ENCODE data around the gene PTCHD1. TPM values are rescaled to one million over a fixed set of nuclear protein-coding genes. Genes with fewer than 3 reads are reported as not detected.

The PTCHD1 gene
- total and polyA plus RNA-seq, 10 of the 15 experiments (the other 5 are each of a cell fraction or from before 2014, with no cell fraction given), result not detected

DNA sequence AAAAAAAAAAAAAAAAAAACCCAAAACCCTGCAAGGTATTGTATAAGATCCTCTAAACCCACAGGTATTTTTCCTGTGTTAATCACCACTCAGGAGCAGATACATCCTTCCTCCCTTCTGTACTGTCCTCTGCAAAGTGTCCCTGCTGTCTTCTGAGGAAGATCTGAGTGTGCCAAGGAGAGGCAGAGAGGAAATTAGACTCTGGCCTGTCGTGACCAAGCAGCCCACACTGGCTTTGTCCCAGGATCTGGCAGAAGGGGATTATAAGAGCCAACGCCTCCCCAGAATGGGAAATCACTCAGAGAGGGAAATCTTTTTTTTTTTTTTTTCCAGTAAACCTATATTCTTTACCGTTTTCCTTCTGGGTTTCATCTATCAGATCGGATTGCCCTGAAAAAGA, 39.6 kb downstream of the PTCHD1 start:
- ATAC-seq, result no peak

DNA sequence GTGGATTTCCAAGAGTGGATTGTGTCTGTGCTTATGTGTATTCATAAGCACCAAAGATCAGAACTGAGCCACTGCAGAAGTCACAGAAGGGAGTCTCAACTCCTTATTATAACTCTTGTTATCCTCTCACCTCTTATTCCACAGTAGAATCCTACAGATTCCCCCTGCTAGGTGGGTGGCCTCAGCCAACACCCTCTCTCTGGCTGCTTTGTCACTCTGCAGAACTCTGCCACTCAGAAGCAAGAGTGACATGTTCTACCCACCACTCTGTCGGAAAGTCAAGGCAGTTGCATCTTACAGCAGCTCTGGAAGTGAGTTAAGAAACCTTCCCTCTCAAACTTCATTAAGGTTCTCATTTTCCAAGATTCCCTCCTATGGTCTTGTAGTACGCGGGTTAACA, 41.9 kb downstream of the PTCHD1 start:
- RAD21 ChIA-PET (ENCODE audit: unreplicated experiment), result no interaction called here
- Histone ChIP-seq H3K27me3 (replicated peaks in 1 of 2; ENCODE audit: control insufficient read depth in 2 of 2, insufficient read depth in 2 of 2, low read length in 1 of 2) (no peaks in the 10 kb centered on the region; a peak in 1 of 4 replicates), H3K4me2 (ENCODE audit: control insufficient read depth, insufficient read depth) (no peak overlapping the region), H3K9me3 (replicated peaks; ENCODE audit: control insufficient read depth, insufficient read depth, low read length) (no peaks in the 10 kb centered on the region), H2AFZ (ENCODE audit: control insufficient read depth, low read depth, low read length) (no peak overlapping the region), H3K4me3 (no peak overlapping the region), H4K20me1 (ENCODE audit: control insufficient read depth, insufficient read depth) (no peaks in the 10 kb centered on the region), H3K79me2 (ENCODE audit: control insufficient read depth, insufficient read depth, low read length) (no peaks in the 10 kb centered on the region), H3K27ac (ENCODE audit: control insufficient read depth, insufficient read depth) (no peak overlapping the region), H3K9ac (ENCODE audit: control insufficient read depth, insufficient read depth, low read length) (no peak overlapping the region), H3K36me3 (ENCODE audit: control insufficient read depth in 2 of 2, insufficient read depth in 2 of 2, low read length in 1 of 2) (no peaks in the 10 kb centered on the region), H3K4me1 (ENCODE audit: control insufficient read depth, insufficient read depth, low read length) (no peaks in the 10 kb centered on the region)
- intact Hi-C loops (cut with micrococcal nuclease; ENCODE audit: unreplicated experiment), result no loop called here
- ATAC-seq, result no peak
- SMC1A ChIA-PET (ENCODE audit: uncharacterized antibody, unreplicated experiment), result interaction anchor here (1.6 kb wide), 1 partner anchor 18 kb away, joined by 3 read pairs; no protein-coding TSS in a partner anchor
- CTCF ChIA-PET, result no interaction called here
- no TSS peak for BruUV-seq (replicated peaks)
- FAIRE-seq, result no peak
- 69% methylated on average over 3 of the region's 3 CpGs for WGBS (ENCODE audit: insufficient coverage, insufficient replicate concordance, low lambda C conversion rate, missing lambda C conversion rate)
- POLR2A ChIA-PET, result no interaction called here
- in situ Hi-C loops (cut with MboI), result no loop called here
- no peak for DNase-seq (ENCODE audit: low read depth, low spot score)
- TF ChIP-seq SMAD5 (IDR thresholded peaks at IDR 0.05; ENCODE audit: low read depth) (no peak), ESRRA (IDR thresholded peaks at IDR 0.05; ENCODE audit: low read length) (no peak), CREM (IDR thresholded peaks at IDR 0.05; ENCODE audit: low read depth) (no peak), ZNF384 (IDR thresholded peaks at IDR 0.05; ENCODE audit: borderline replicate concordance, low read depth, low read length) (no peak), JUND (IDR thresholded peaks at IDR 0.05; ENCODE audit: low read depth, low read length) (no peak), MEF2B (IDR thresholded peaks at IDR 0.05; ENCODE audit: partially characterized antibody, poor library complexity, severe bottlenecking) (no peak), MEF2A (IDR thresholded peaks at IDR 0.05; ENCODE audit: insufficient read depth, low read depth, low read length) (no peak), EP300 (IDR thresholded peaks at IDR 0.05; ENCODE audit: borderline replicate concordance in 1 of 2, control insufficient read depth in 1 of 2, low read depth in 2 of 2, low read length in 2 of 2) (no peak), CBFB (IDR thresholded peaks at IDR 0.05; ENCODE audit: low read depth) (no peak), RBBP5 (conservative IDR thresholded peaks at IDR 0.05) (no peak), SRF (IDR thresholded peaks at IDR 0.05; ENCODE audit: low read depth in 2 of 2, low read length in 2 of 2) (no peak), SREBF2 (IDR thresholded peaks at IDR 0.05; ENCODE audit: low read length) (no peak), SP1 (IDR thresholded peaks at IDR 0.05; ENCODE audit: low read depth, low read length) (no peak), HDAC6 (IDR thresholded peaks at IDR 0.05; ENCODE audit: unreplicated experiment) (no peak), HCFC1 (IDR thresholded peaks at IDR 0.05; ENCODE audit: low read length) (no peak), TAF1 (IDR thresholded peaks at IDR 0.05; ENCODE audit: borderline replicate concordance, low read depth, low read length) (no peak)
- TF ChIP-seq, protein P1, sequence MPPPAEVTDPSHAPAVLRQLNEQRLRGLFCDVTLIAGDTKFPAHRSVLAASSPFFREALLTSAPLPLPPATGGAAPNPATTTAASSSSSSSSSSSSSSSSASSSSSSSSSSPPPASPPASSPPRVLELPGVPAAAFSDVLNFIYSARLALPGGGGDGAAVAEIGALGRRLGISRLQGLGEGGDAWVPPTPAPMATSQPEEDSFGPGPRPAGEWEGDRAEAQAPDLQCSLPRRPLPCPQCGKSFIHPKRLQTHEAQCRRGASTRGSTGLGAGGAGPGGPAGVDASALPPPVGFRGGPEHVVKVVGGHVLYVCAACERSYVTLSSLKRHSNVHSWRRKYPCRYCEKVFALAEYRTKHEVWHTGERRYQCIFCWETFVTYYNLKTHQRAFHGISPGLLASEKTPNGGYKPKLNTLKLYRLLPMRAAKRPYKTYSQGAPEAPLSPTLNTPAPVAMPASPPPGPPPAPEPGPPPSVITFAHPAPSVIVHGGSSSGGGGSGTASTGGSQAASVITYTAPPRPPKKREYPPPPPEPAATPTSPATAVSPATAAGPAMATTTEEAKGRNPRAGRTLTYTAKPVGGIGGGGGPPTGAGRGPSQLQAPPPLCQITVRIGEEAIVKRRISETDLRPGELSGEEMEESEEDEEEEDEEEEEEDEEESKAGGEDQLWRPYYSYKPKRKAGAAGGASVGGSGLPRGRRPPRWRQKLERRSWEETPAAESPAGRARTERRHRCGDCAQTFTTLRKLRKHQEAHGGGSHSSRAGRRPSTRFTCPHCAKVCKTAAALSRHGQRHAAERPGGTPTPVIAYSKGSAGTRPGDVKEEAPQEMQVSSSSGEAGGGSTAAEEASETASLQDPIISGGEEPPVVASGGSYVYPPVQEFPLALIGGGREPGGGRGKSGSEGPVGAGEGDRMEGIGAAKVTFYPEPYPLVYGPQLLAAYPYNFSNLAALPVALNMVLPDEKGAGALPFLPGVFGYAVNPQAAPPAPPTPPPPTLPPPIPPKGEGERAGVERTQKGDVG (CRISPR knock-in tag; IDR thresholded peaks at IDR 0.05), result no peak

More for the DNA sequence above, 39.6 kb downstream of the PTCHD1 start:
- TF ChIP-seq STAT1 (conservative IDR thresholded peaks at IDR 0.05), result no peak
- Histone ChIP-seq H3K36me3 (ENCODE audit: control insufficient read depth in 2 of 2, insufficient read depth in 2 of 2, low read length in 1 of 2) (no peaks in the 10 kb centered on the region), H3K27me3 (replicated peaks in 1 of 2; ENCODE audit: control insufficient read depth in 2 of 2, insufficient read depth in 2 of 2, low read length in 1 of 2) (peaks cover 2% of the 10 kb centered on the region in 2 experiments; a peak in 2 of 4 replicates), H4K20me1 (ENCODE audit: control insufficient read depth, insufficient read depth) (no peaks in the 10 kb centered on the region), H3K79me2 (ENCODE audit: control insufficient read depth, insufficient read depth, low read length) (no peaks in the 10 kb centered on the region), H3K4me3 (no peak overlapping the region), H2AFZ (ENCODE audit: control insufficient read depth, low read depth, low read length) (no peak overlapping the region), H3K9me3 (replicated peaks; ENCODE audit: control insufficient read depth, insufficient read depth, low read length) (no peaks in the 10 kb centered on the region), H3K27ac (ENCODE audit: control insufficient read depth, insufficient read depth) (no peak overlapping the region), H3K4me2 (ENCODE audit: control insufficient read depth, insufficient read depth) (no peak overlapping the region), H3K4me1 (ENCODE audit: control insufficient read depth, insufficient read depth, low read length) (no peaks in the 10 kb centered on the region), H3K9ac (ENCODE audit: control insufficient read depth, insufficient read depth, low read length) (no peak overlapping the region)
- intact Hi-C loops (cut with micrococcal nuclease; ENCODE audit: unreplicated experiment) (no loop called here), in situ Hi-C loops (cut with MboI) (no loop called here)
- ChIA-PET RAD21 (ENCODE audit: unreplicated experiment) (no interaction called here), CTCF (no interaction called here), SMC1A (ENCODE audit: uncharacterized antibody, unreplicated experiment) (no interaction called here), POLR2A (interaction anchor here (0.7 kb wide), 1 partner anchor 809 kb away, joined by 3 read pairs; no protein-coding TSS in a partner anchor)
- no TSS peak for BruUV-seq (replicated peaks)
- DNase-seq (ENCODE audit: low read depth, low spot score), result no peak
- 0% methylated on average over 4 of the region's 4 CpGs for WGBS (ENCODE audit: insufficient coverage, insufficient replicate concordance, low lambda C conversion rate, missing lambda C conversion rate)
- FAIRE-seq, result no peak

Measured in GM12878 (cell line).